SK-N-SH treated with all-trans-retinoic acid at 6 μM for 48 hours (cell line): ENCODE data around the gene ATR.

ENCODE experiments used
- ATAC-seq: fragments of 200-7000 bp; cut with Tn5 transposase; 3 replicates; pipeline ENCODE4 v1.9.1; 2020; ENCODE audit warnings: mild to moderate bottlenecking, moderate library complexity
- ARNTL ChIP-seq: fragments of 450-650 bp; formaldehyde crosslinking; IDR thresholded peaks from 2 replicates; pipeline ENCODE4 v1.5.0; 2020; ENCODE audit warnings: low read depth, mild to moderate bottlenecking, moderate library complexity, borderline replicate concordance
- BACH2 ChIP-seq: fragments of 250-450 bp; sonication (Bioruptor Pico); IDR thresholded peaks from 2 replicates; pipeline ENCODE4 v1.9.0; 2021; ENCODE audit warnings: mild to moderate bottlenecking, borderline replicate concordance
- CREB5 ChIP-seq: fragments of 250-450 bp; sonication (Bioruptor Pico); IDR thresholded peaks from 2 replicates; pipeline ENCODE4 v1.5.1; 2020; ENCODE audit warnings: low read depth, mild to moderate bottlenecking, moderate library complexity
- CSDC2 ChIP-seq: fragments of 250-450 bp; sonication (Bioruptor Pico); IDR thresholded peaks from 2 replicates; pipeline ENCODE4 v1.5.0; 2020; ENCODE audit warnings: mild to moderate bottlenecking, moderate library complexity
- CSRNP3 ChIP-seq: fragments of 250-450 bp; sonication (Bioruptor Pico); IDR thresholded peaks from 2 replicates; pipeline ENCODE4 v1.5.1; 2021; ENCODE audit warnings: mild to moderate bottlenecking, moderate library complexity
- ESRRG ChIP-seq: fragments of 250-450 bp; sonication (Bioruptor Pico); IDR thresholded peaks from 2 replicates; pipeline ENCODE4 v1.6.1; 2021; ENCODE audit warnings: mild to moderate bottlenecking
- GLIS3 ChIP-seq: fragments of 250-450 bp; sonication (Bioruptor Pico); IDR thresholded peaks from 2 replicates; pipeline ENCODE4 v1.5.0; 2020; ENCODE audit warnings: mild to moderate bottlenecking, moderate library complexity
- ISL1 ChIP-seq: fragments of 250-450 bp; sonication (Bioruptor Pico); IDR thresholded peaks from 2 replicates; pipeline ENCODE4 v2.1.2; 2022; ENCODE audit warnings: mild to moderate bottlenecking, moderate library complexity
- OSR1 ChIP-seq: fragments of 250-450 bp; sonication (Bioruptor Pico); IDR thresholded peaks from 2 replicates; pipeline ENCODE4 v1.8.0; 2022; ENCODE audit warnings: moderate library complexity, mild to moderate bottlenecking, inconsistent platforms
- PATZ1 ChIP-seq: fragments of 250-450 bp; sonication (Bioruptor Pico); IDR thresholded peaks from 2 replicates; pipeline ENCODE4 v1.8.0; 2020; ENCODE audit warnings: mild to moderate bottlenecking, moderate library complexity, borderline replicate concordance
- POU6F1 ChIP-seq: fragments of 250-450 bp; sonication (Bioruptor Pico); IDR thresholded peaks from 2 replicates; pipeline ENCODE4 v1.8.0; 2021; ENCODE audit warnings: low read depth, mild to moderate bottlenecking, moderate library complexity, borderline replicate concordance
- RARB ChIP-seq: fragments of 250-450 bp; sonication (Bioruptor Pico); IDR thresholded peaks from 2 replicates; pipeline ENCODE4 v1.8.0; 2021; ENCODE audit warnings: mild to moderate bottlenecking, moderate library complexity
- TCF4 ChIP-seq: fragments of 250-450 bp; sonication (Bioruptor Pico); IDR thresholded peaks from 2 replicates; pipeline ENCODE4 v1.8.0; 2021; ENCODE audit warnings: mild to moderate bottlenecking, moderate library complexity, borderline replicate concordance
- TOX ChIP-seq: fragments of 250-450 bp; sonication (Bioruptor Pico); IDR thresholded peaks from 2 replicates; pipeline ENCODE4 v1.8.0; 2021; ENCODE audit warnings: mild to moderate bottlenecking, moderate library complexity, borderline replicate concordance
- TSHZ2 ChIP-seq: fragments of 250-450 bp; sonication (Bioruptor Pico); IDR thresholded peaks from 2 replicates; pipeline ENCODE4 v1.5.0; 2020; ENCODE audit warnings: mild to moderate bottlenecking, moderate library complexity
- ZC3H10 ChIP-seq: fragments of 250-450 bp; sonication (Bioruptor Pico); IDR thresholded peaks from 2 replicates; pipeline ENCODE4 v1.5.1; 2021; ENCODE audit warnings: mild to moderate bottlenecking, moderate library complexity
- ZFP3 ChIP-seq: fragments of 250-450 bp; sonication (Bioruptor Pico); IDR thresholded peaks from 2 replicates; pipeline ENCODE4 v1.5.0; 2020; ENCODE audit warnings: mild to moderate bottlenecking, moderate library complexity
- ZNF565 ChIP-seq: fragments of 450-650 bp; formaldehyde crosslinking; conservative IDR thresholded peaks from 2 replicates; pipeline ENCODE4 v1.5.0; 2020; ENCODE audit warnings: low read depth, mild to moderate bottlenecking, moderate library complexity
- ZNF70 ChIP-seq: fragments of 450-650 bp; formaldehyde crosslinking; IDR thresholded peaks from 2 replicates; pipeline ENCODE4 v1.5.0; 2020; ENCODE audit warnings: mild to moderate bottlenecking, moderate library complexity
- ZNF8 ChIP-seq: fragments of 450-650 bp; formaldehyde crosslinking; IDR thresholded peaks from 2 replicates; pipeline ENCODE4 v1.5.0; 2020; ENCODE audit warnings: mild to moderate bottlenecking, moderate library complexity

The ATR gene

GRCh38 chr3:142530296-142530695 lies 48.2 kb downstream of the ATR start:
- ATAC-seq, result no peak
- no peak for TF ChIP-seq ISL1 (CRISPR knock-in tag)
- no peak for TF ChIP-seq ZFP3

GRCh38 chr3:142523921-142524566 lies 54.5 kb downstream of the ATR start:
- no peak for ATAC-seq

GRCh38 chr3:142509079-142509478 lies 69.5 kb downstream of the ATR start:
- ATAC-seq, result no peak
- no peak for TF ChIP-seq OSR1 (CRISPR knock-in tag)
- TF ChIP-seq POU6F1 (CRISPR knock-in tag), result no peak
- TF ChIP-seq ZC3H10 (CRISPR knock-in tag), result no peak
- no peak for TF ChIP-seq BACH2
- TF ChIP-seq ZNF8, result no peak
- TF ChIP-seq CSDC2 (CRISPR knock-in tag), result no peak
- no peak for TF ChIP-seq ARNTL (CRISPR knock-in tag)
- no peak for TF ChIP-seq CREB5 (CRISPR knock-in tag)

More at GRCh38 chr3:142523921-142524566, 54.5 kb downstream of the ATR start:
- TF ChIP-seq PATZ1 (CRISPR knock-in tag) (no peak), RARB (CRISPR knock-in tag) (no peak), ZNF70 (CRISPR knock-in tag) (no peak), GLIS3 (no peak), CSDC2 (CRISPR knock-in tag) (no peak), POU6F1 (CRISPR knock-in tag) (no peak)

GRCh38 chr3:142507241-142507640 lies 71.3 kb downstream of the ATR start:
- ATAC-seq, result no peak
- no peak for TF ChIP-seq CSDC2 (CRISPR knock-in tag)
- TF ChIP-seq ESRRG (CRISPR knock-in tag), result no peak
- TF ChIP-seq POU6F1 (CRISPR knock-in tag), result no peak
- no peak for TF ChIP-seq ZNF70 (CRISPR knock-in tag)
- no peak for TF ChIP-seq TOX (CRISPR knock-in tag)
- TF ChIP-seq OSR1 (CRISPR knock-in tag), result no peak
- no peak for TF ChIP-seq ZNF565 (CRISPR knock-in tag)
- no peak for TF ChIP-seq ISL1 (CRISPR knock-in tag)
- TF ChIP-seq GLIS3, result no peak
- no peak for TF ChIP-seq TCF4
- TF ChIP-seq CSRNP3 (CRISPR knock-in tag), result no peak
- TF ChIP-seq PATZ1 (CRISPR knock-in tag), result no peak
- no peak for TF ChIP-seq ZC3H10 (CRISPR knock-in tag)
- no peak for TF ChIP-seq ARNTL (CRISPR knock-in tag)
- no peak for TF ChIP-seq TSHZ2
